GM13977 (cell line): Measurements from ENCODE around the gene RNF166.

Experiments used
- DNase-seq: peaks from one replicate; pipeline ENCODE4 v3.0.0; 2012; ENCODE audit warnings: low spot score
- CTCF ChIP-seq: IDR thresholded peaks from 2 replicates; pipeline ENCODE4 v1.5.1; 2012; ENCODE audit warnings: mild to moderate bottlenecking, control low read depth; ENCODE audit not compliant: insufficient read depth; ENCODE audit errors: extremely low read depth, missing control alignments
- in situ Hi-C: fragments of 300-500 bp; cut with MboI; formaldehyde crosslinking; loops from one replicate; pipeline ENCODE4 v1.12.0; 2022; ENCODE audit warnings: low sequenced_read_pairs, low pct_unique_long_range_greater_than_20kb, mixed read lengths, inconsistent platforms; ENCODE audit not compliant: unreplicated experiment

Gene RNF166

GRCh38 chr16:88744577-88745521, 38.6 kb upstream of the RNF166 start:
- no peak for DNase-seq
- no peak for TF ChIP-seq CTCF
- in situ Hi-C loops = no loop called here

GRCh38 chr16:88743693-88744576, 37.7 kb upstream of the RNF166 start:
- peak; percentile 82 for DNase-seq
- in situ Hi-C loops = no loop called here
- TF ChIP-seq CTCF = peak; percentile 85

GRCh38 chr16:88742896-88743605, 36.8 kb upstream of the RNF166 start:
- TF ChIP-seq CTCF = no peak
- in situ Hi-C loops = no loop called here

GRCh38 chr16:88741368-88741767, 35.2 kb upstream of the RNF166 start:
- no peak for DNase-seq
- no peak for TF ChIP-seq CTCF
- in situ Hi-C loops = no loop called here

More at GRCh38 chr16:88742896-88743605, 36.8 kb upstream of the RNF166 start:
- DNase-seq = no peak

GRCh38 chr16:88740727-88741055, 34.5 kb upstream of the RNF166 start:
- in situ Hi-C loops = no loop called here
- no peak for DNase-seq
- no peak for TF ChIP-seq CTCF
